ENCODE results near the gene ZSWIM8.
"Not testable (repeated sequence)": the region's sequence is repeated elsewhere in the genome, so short reads cannot be mapped to it uniquely, and the experiment has no call there.

- not testable (repeated sequence) for TF ChIP-seq FOXA1 (IDR thresholded peaks at IDR 0.05); FOXM1 (IDR thresholded peaks at IDR 0.05; ENCODE audit: borderline replicate concordance); LEF1 (IDR thresholded peaks at IDR 0.05; ENCODE audit: borderline replicate concordance); NFRKB (IDR thresholded peaks at IDR 0.05); SP1 (IDR thresholded peaks at IDR 0.05); BHLHE40 (IDR thresholded peaks at IDR 0.05; ENCODE audit: borderline replicate concordance); ELF4 (IDR thresholded peaks at IDR 0.05); CTBP1 (IDR thresholded peaks at IDR 0.05; ENCODE audit: borderline replicate concordance); PKNOX1 (IDR thresholded peaks at IDR 0.05); ARNT (IDR thresholded peaks at IDR 0.05)
These were observed 44.7 kb upstream of the ZSWIM8 start for GRCh38 chr10:73740501-73741254.

All from HEK293T (cell line).